ENCODE results near the gene C14orf180.

Gene C14orf180

GRCh38 chr14:104581521-104581920 lies 2.0 kb downstream of the C14orf180 start:
- DNase-seq, result no peak

- peak; percentile 71 for DNase-seq
Measured at GRCh38 chr14:104582005-104582404, 2.4 kb downstream of the C14orf180 start.

GRCh38 chr14:104582662-104583061 lies 3.1 kb downstream of the C14orf180 start:
- no peak for DNase-seq

- DNase-seq, result no peak
Measured at GRCh38 chr14:104583424-104584306, 4.1 kb downstream of the C14orf180 start.

- no peak for DNase-seq
Measured at GRCh38 chr14:104584557-104584956, 5.0 kb downstream of the C14orf180 start.

- DNase-seq, result no peak
Measured at GRCh38 chr14:104585966-104586697, 6.6 kb downstream of the C14orf180 start.

- peak; percentile 68 for DNase-seq
Measured at GRCh38 chr14:104586832-104587620, 7.5 kb downstream of the C14orf180 start.

GRCh38 chr14:104587641-104588040 lies 8.1 kb downstream of the C14orf180 start:
- DNase-seq, result no peak

- no peak for DNase-seq
Measured at GRCh38 chr14:104588066-104588857, 8.7 kb downstream of the C14orf180 start.

GRCh38 chr14:104589338-104590195 lies 10.0 kb downstream of the C14orf180 start:
- no peak for DNase-seq

GRCh38 chr14:104590240-104590965 lies 10.8 kb downstream of the C14orf180 start:
- no peak for DNase-seq

- DNase-seq, result no peak
Measured at GRCh38 chr14:104591031-104591430, 11.5 kb downstream of the C14orf180 start.

- DNase-seq, result peak; percentile 13
Measured at GRCh38 chr14:104591506-104592291, 12.1 kb downstream of the C14orf180 start.

- peak; percentile 7 for DNase-seq
Measured at GRCh38 chr14:104592292-104592672, 12.7 kb downstream of the C14orf180 start.

- DNase-seq, result peak; percentile 13
Measured at GRCh38 chr14:104592785-104593184, 13.2 kb downstream of the C14orf180 start.

- DNase-seq, result peak; percentile 21
Measured at GRCh38 chr14:104593241-104593701, 13.7 kb downstream of the C14orf180 start.

GRCh38 chr14:104593710-104594136 lies 14.2 kb downstream of the C14orf180 start:
- peak; percentile 12 for DNase-seq

GRCh38 chr14:104594310-104595046 lies 14.9 kb downstream of the C14orf180 start:
- DNase-seq, result peak; percentile 10
